GM13977 (cell line): ENCODE results near the gene EPHA6.

Experiments used
- DNase-seq: peaks from one replicate; pipeline ENCODE4 v3.0.0; 2012; ENCODE audit warnings: low spot score
- CTCF ChIP-seq: IDR thresholded peaks from 2 replicates; pipeline ENCODE4 v1.5.1; 2012; ENCODE audit warnings: mild to moderate bottlenecking, control low read depth; ENCODE audit not compliant: insufficient read depth; ENCODE audit errors: extremely low read depth, missing control alignments
- in situ Hi-C: fragments of 300-500 bp; cut with MboI; formaldehyde crosslinking; loops from one replicate; pipeline ENCODE4 v1.12.0; 2022; ENCODE audit warnings: low sequenced_read_pairs, low pct_unique_long_range_greater_than_20kb, mixed read lengths, inconsistent platforms; ENCODE audit not compliant: unreplicated experiment

EPHA6 gene

GRCh38 chr3:97293596-97294131 is 479.3 kb downstream of the EPHA6 start:
- DNase-seq: no peak
- TF ChIP-seq CTCF: no peak
- in situ Hi-C loops: no loop called here

- TF ChIP-seq CTCF: no peak
- no peak for DNase-seq
- in situ Hi-C loops: no loop called here
Measured at GRCh38 chr3:97297032-97297431, 482.6 kb downstream of the EPHA6 start.

- TF ChIP-seq CTCF: no peak
- no peak for DNase-seq
- in situ Hi-C loops: no loop called here
Measured at GRCh38 chr3:97301114-97301513, 486.7 kb downstream of the EPHA6 start.

GRCh38 chr3:97306226-97306625 is 491.8 kb downstream of the EPHA6 start:
- TF ChIP-seq CTCF: no peak
- in situ Hi-C loops: no loop called here
- no peak for DNase-seq

- TF ChIP-seq CTCF: no peak
- no peak for DNase-seq
- in situ Hi-C loops: no loop called here
Measured at GRCh38 chr3:97338375-97338774, 524.0 kb downstream of the EPHA6 start.

- in situ Hi-C loops: no loop called here
- no peak for DNase-seq
- no peak for TF ChIP-seq CTCF
Measured at GRCh38 chr3:97340940-97341339, 526.5 kb downstream of the EPHA6 start.

- TF ChIP-seq CTCF: no peak
- no peak for DNase-seq
- in situ Hi-C loops: no loop called here
Measured at GRCh38 chr3:97347780-97348179, 533.4 kb downstream of the EPHA6 start.
